Activated CD8-positive, alpha-beta T cell treated with anti-CD3 and anti-CD28 coated beads for 36 hours (primary cell): Measurements from ENCODE around the gene MAST4. TPM values are rescaled to one million over a fixed set of nuclear protein-coding genes. Genes with fewer than 3 reads are reported as not detected.

Source experiments
- ATAC-seq: fragments of 200-7000 bp; cut with Tn5 transposase; one replicate; pipeline ENCODE4 v1.10.0; 2021; ENCODE audit warnings: mild to moderate bottlenecking, moderate library complexity
- CTCF ChIA-PET: fragments of 350-600 bp; sonication (Branson Sonifier 250); formaldehyde crosslinking; loops from one replicate; lab custom pipeline; 2021; ENCODE audit warnings: antibody characterized with exemption; lab: Charles Lee
- POLR2A ChIA-PET: fragments of 350-600 bp; sonication (Branson Sonifier 250); formaldehyde crosslinking; loops from one replicate; lab custom pipeline; 2021; ENCODE audit warnings: antibody characterized with exemption; lab: Charles Lee
- DNase-seq: peaks from one replicate; pipeline ENCODE4 v3.0.0-alpha.2; 2020
- H3K27ac Mint-ChIP-seq: one replicate; pipeline ENCODE4 v1.8.0; 2021; ENCODE audit warnings: mild to moderate bottlenecking, mixed read lengths
- H3K27me3 Mint-ChIP-seq: one replicate; pipeline ENCODE4 v1.8.0; 2021; ENCODE audit warnings: mixed read lengths
- H3K36me3 Mint-ChIP-seq: one replicate; pipeline ENCODE4 v1.8.0; 2021; ENCODE audit warnings: low read depth, mixed read lengths
- H3K4me1 Mint-ChIP-seq: one replicate; pipeline ENCODE4 v1.8.0; 2021; ENCODE audit warnings: low read depth, mixed read lengths
- H3K4me3 Mint-ChIP-seq: one replicate; pipeline ENCODE4 v1.8.0; 2021; ENCODE audit warnings: mild to moderate bottlenecking, moderate library complexity, mixed read lengths
- H3K9me3 Mint-ChIP-seq: one replicate; pipeline ENCODE4 v1.8.0; 2021; ENCODE audit warnings: mixed read lengths
- CTCF ChIP-seq: fragments of 200-600 bp; IDR thresholded peaks from one replicate; pipeline ENCODE4 v1.8.0; 2022; ENCODE audit warnings: antibody characterized with exemption, mild to moderate bottlenecking
- intact Hi-C: fragments of 100-400 bp; cut with micrococcal nuclease; formaldehyde crosslinking; loops from one replicate; pipeline ENCODE4 v1.10.0; 2022
- total RNA-seq, 2 experiments: library from RNA; stranded (reverse); gene quantifications; one replicate each; pipeline ENCODE4 v1.2.3, GENCODE V29; 2021

The MAST4 gene
- total RNA-seq, 2 experiments from 2014 or later: 7.6 to 10.0 TPM

DNA sequence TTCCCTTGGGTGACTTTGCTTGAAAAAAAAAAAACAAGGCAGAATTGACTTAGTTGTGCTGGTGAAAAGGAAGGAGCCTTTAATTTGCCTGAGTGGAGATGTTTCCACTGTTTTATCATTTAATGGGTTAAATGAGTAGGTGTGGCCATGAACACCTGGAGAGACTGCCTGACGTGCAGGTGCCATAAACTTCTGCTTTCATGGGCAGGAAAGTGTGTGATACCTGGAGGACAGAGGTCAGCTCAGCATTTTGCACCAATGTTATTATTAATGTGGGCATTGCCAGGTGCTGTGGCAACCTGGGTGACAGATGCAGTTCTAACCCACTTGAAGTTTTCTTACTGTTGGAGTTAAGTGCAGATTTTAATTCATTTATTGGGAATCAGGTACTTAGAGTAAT, 455.0 kb downstream of the MAST4 start:
- Mint-ChIP-seq H3K27ac (no peak overlapping the region), H3K9me3 (no peaks in the 10 kb centered on the region), H3K4me3 (no peak overlapping the region), H3K36me3 (peaks cover 2% of the 10 kb centered on the region), H3K27me3 (no peaks in the 10 kb centered on the region), H3K4me1 (peaks cover 10% of the 10 kb centered on the region)
- ATAC-seq (no peak), DNase-seq (no peak)
- intact Hi-C loops: no loop called here
- ChIA-PET POLR2A (interaction anchor here (0.6 kb wide), 1 partner anchor 1359 kb away, joined by 4 read pairs; no protein-coding TSS in a partner anchor), CTCF (interaction anchor here (1.6 kb wide), 1 partner anchor 121 kb away, joined by 4 read pairs; no protein-coding TSS in a partner anchor)
- no peak for TF ChIP-seq CTCF

DNA sequence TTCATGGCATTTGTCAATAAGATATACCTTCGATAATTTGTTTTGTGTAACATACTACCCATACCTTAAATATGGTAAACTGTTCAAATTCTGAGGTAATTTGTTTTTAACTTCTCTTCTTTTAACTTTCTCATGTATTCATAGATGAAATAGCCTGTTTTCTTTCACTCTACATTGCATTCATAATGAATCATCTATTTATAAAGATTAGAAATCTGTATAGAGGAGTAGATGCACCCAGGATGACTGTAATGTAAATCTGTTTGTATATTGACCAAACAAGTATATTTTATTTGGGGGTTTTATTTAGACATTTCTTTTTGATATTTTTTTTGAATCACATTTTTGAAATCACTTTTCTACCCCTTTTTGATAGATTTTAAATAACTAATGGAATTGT, 455.8 kb downstream of the MAST4 start:
- H3K36me3 Mint-ChIP-seq: peaks cover 2% of the 10 kb centered on the region
- no peak overlapping the region for H3K4me3 Mint-ChIP-seq
- DNase-seq (no peak), ATAC-seq (no peak)
- ChIA-PET CTCF (no interaction called here), POLR2A (interaction anchor here (0.6 kb wide), 1 partner anchor 1360 kb away, joined by 4 read pairs; no protein-coding TSS in a partner anchor)
- no peaks in the 10 kb centered on the region for H3K9me3 Mint-ChIP-seq
- no peaks in the 10 kb centered on the region for H3K27me3 Mint-ChIP-seq
- intact Hi-C loops: no loop called here
- no peak overlapping the region for H3K27ac Mint-ChIP-seq
- TF ChIP-seq CTCF: no peak
- H3K4me1 Mint-ChIP-seq: peaks cover 10% of the 10 kb centered on the region

DNA sequence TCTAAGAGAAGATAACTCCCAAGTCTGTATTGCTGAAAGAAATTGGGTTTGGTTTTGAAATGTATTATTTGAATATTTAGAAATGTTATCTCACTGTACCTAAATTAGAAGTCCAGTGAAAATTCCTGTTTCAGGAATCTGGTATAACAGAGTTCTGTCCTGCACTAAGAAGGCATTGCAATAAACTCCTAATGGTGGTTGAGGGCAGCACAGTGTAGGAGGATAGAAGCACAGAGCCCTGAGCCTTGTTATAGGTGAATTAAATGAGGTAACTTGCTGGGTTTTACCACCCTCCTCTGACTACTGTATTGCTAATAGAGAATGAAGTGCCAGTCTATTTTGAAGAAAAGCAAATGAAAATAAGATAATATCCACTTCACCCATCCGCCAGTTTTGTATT, 457.0 kb downstream of the MAST4 start:
- ChIA-PET CTCF (no interaction called here), POLR2A (no interaction called here)
- Mint-ChIP-seq H3K36me3 (peaks cover 2% of the 10 kb centered on the region), H3K27ac (no peak overlapping the region), H3K27me3 (no peaks in the 10 kb centered on the region), H3K4me3 (no peak overlapping the region), H3K4me1 (peaks cover 10% of the 10 kb centered on the region), H3K9me3 (no peaks in the 10 kb centered on the region)
- ATAC-seq (no peak), DNase-seq (no peak)
- intact Hi-C loops: no loop called here
- no peak for TF ChIP-seq CTCF

DNA sequence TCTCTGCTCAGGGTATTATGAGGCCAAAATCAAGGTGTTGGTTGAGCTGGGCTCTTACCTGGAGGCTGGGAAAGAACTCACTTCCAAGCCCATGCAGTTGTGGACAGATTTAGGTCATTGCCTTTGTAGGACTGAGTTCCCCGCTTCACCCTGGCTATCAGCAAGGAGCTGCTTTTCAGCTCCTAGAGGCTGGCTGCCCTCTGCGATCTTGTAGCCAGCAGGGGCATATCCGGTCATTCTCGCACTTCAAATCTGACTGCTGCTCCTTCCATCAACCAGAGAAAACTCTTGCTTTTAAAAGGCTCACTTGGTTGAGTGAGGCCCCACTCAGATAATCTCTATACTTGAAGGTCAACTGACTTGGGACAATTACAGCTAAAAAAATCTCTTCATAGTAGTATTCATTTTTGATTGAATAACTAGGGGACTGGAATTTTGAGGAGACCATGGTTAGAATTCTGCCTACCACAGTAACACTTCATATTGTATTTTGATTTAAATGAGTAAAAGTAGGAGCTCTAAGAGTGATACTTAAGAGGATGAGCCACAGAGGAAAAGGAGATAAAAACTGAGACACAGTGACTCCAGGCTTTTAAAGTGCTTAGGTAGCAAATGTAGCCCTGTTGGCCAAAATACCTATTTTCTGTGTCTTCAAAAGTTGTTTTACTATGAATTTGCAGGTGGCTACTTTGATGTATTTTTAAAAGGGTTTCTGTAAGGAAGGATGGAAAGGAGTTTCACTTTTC, 463.0 kb downstream of the MAST4 start:
- intact Hi-C loops: no loop called here
- H3K4me3 Mint-ChIP-seq: no peak overlapping the region
- no peaks in the 10 kb centered on the region for H3K9me3 Mint-ChIP-seq
- ChIA-PET POLR2A (no interaction called here), CTCF (interaction anchor here (1.0 kb wide), 1 partner anchor 26 kb away, joined by 3 read pairs; no protein-coding TSS in a partner anchor)
- ATAC-seq (no peak), DNase-seq (no peak)
- no peak for TF ChIP-seq CTCF
- H3K36me3 Mint-ChIP-seq: peaks cover 8% of the 10 kb centered on the region
- peaks cover 8% of the 10 kb centered on the region for H3K4me1 Mint-ChIP-seq
- no peak overlapping the region for H3K27ac Mint-ChIP-seq
- H3K27me3 Mint-ChIP-seq: no peaks in the 10 kb centered on the region

- H3K9me3 Mint-ChIP-seq: no peaks in the 10 kb centered on the region
- POLR2A ChIA-PET: no interaction called here
- H3K36me3 Mint-ChIP-seq: peaks cover 7% of the 10 kb centered on the region
- H3K27me3 Mint-ChIP-seq: no peaks in the 10 kb centered on the region
- intact Hi-C loops: no loop called here
- CTCF ChIA-PET: interaction anchor here (1.0 kb wide), 1 partner anchor 27 kb away, joined by 3 read pairs; no protein-coding TSS in a partner anchor
- H3K4me1 Mint-ChIP-seq: peaks cover 8% of the 10 kb centered on the region
- no peak for TF ChIP-seq CTCF
- ATAC-seq (no peak), DNase-seq (no peak)
- H3K27ac Mint-ChIP-seq: no peak overlapping the region
- H3K4me3 Mint-ChIP-seq: no peak overlapping the region
These were observed 463.7 kb downstream of the MAST4 start for GRCh38 chr5:67059744-67060490.
